HG03045 (cell line): ENCODE results near the gene ARHGAP8.
"Not testable (repeated sequence)": the region's sequence is repeated elsewhere in the genome, so short reads cannot be mapped to it uniquely, and the experiment has no call there.

ENCODE experiments used
- ATAC-seq: cut with Tn5 transposase; IDR thresholded peaks from one replicate; pipeline ENCODE4 v1.9.1; 2021; ENCODE audit warnings: mild to moderate bottlenecking, moderate library complexity; ENCODE audit not compliant: unreplicated experiment

Gene ARHGAP8

GRCh38 chr22:44848296-44848741 is 95.9 kb downstream of the ARHGAP8 start:
- ATAC-seq: no peak

GRCh38 chr22:44848791-44849420 is 96.5 kb downstream of the ARHGAP8 start:
- ATAC-seq: no peak

- no peak for ATAC-seq
Observed at GRCh38 chr22:44850946-44851345, 98.6 kb downstream of the ARHGAP8 start.

- ATAC-seq: not testable (repeated sequence)
Observed at GRCh38 chr22:44854641-44855040, 102.3 kb downstream of the ARHGAP8 start.

- ATAC-seq: no peak
Observed at GRCh38 chr22:44855855-44856254, 103.5 kb downstream of the ARHGAP8 start.

- ATAC-seq: not testable (repeated sequence)
Observed at GRCh38 chr22:44858819-44859218, 106.4 kb downstream of the ARHGAP8 start.

- ATAC-seq: no peak
Observed at GRCh38 chr22:44859641-44860040, 107.3 kb downstream of the ARHGAP8 start.

- no peak for ATAC-seq
Observed at GRCh38 chr22:44860311-44860710, 107.9 kb downstream of the ARHGAP8 start.

GRCh38 chr22:44861245-44861644 is 108.9 kb downstream of the ARHGAP8 start:
- ATAC-seq: no peak

GRCh38 chr22:44862281-44862680 is 109.9 kb downstream of the ARHGAP8 start:
- ATAC-seq: no peak

GRCh38 chr22:44862981-44863860 is 110.8 kb downstream of the ARHGAP8 start:
- ATAC-seq: no peak

GRCh38 chr22:44865193-44866057 is 113.0 kb downstream of the ARHGAP8 start:
- ATAC-seq: no peak

- ATAC-seq: no peak
Observed at GRCh38 chr22:44869196-44869595, 116.8 kb downstream of the ARHGAP8 start.

GRCh38 chr22:44870021-44870420 is 117.6 kb downstream of the ARHGAP8 start:
- no peak for ATAC-seq

- no peak for ATAC-seq
Observed at GRCh38 chr22:44871782-44872181, 119.4 kb downstream of the ARHGAP8 start.

- no peak for ATAC-seq
Observed at GRCh38 chr22:44876921-44877320, 124.5 kb downstream of the ARHGAP8 start.

- ATAC-seq: no peak
Observed at GRCh38 chr22:44878483-44879300, 126.3 kb downstream of the ARHGAP8 start.

- no peak for ATAC-seq
Observed at GRCh38 chr22:44879301-44879680, 126.9 kb downstream of the ARHGAP8 start.

GRCh38 chr22:44880610-44881290 is 128.4 kb downstream of the ARHGAP8 start:
- no peak for ATAC-seq

- ATAC-seq: no peak
Observed at GRCh38 chr22:44881624-44882023, 129.2 kb downstream of the ARHGAP8 start.
